Measurements from ENCODE around the gene FRAS1.
"Not testable (repeated sequence)": the region's sequence is repeated elsewhere in the genome, so short reads cannot be mapped to it uniquely, and the experiment has no call there.

Gene FRAS1

DNA sequence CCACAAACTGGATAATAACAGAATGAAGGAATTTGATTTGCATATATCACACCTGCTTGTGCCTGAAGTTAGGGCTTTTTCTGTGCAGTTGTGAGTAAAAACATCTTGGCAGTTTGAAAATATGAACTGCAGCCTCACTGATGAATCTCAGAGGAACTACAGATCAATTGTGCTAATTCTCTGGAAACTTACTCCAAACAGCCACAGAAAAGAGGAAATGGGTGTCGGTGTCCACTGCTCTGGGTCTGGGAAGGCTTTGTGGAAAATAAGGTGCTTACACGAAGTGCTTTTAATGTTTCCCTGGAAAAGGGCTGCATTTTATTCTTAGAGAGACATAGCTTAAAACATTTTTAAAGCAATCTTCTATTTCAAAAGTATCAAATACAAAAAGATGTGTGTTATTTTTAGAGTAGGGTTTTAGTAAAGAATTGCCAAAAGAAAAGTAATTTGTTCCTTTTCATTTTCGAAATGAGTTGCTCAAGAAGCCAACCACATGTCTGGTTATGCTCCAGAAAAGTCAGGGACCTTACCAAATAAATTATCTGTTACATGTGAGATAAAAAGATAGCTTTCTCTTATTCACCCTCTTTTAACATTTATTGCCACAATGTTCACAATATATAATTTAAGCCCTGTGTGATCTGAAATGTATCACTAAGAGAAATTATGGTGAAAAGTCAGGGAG, 240.1 kb downstream of the FRAS1 start:
- no peak for DNase-seq

GRCh38 chr4:78298618-78299017, 241.5 kb downstream of the FRAS1 start:
- no peak for DNase-seq

GRCh38 chr4:78299565-78299972, 242.4 kb downstream of the FRAS1 start:
- no peak for DNase-seq

DNA sequence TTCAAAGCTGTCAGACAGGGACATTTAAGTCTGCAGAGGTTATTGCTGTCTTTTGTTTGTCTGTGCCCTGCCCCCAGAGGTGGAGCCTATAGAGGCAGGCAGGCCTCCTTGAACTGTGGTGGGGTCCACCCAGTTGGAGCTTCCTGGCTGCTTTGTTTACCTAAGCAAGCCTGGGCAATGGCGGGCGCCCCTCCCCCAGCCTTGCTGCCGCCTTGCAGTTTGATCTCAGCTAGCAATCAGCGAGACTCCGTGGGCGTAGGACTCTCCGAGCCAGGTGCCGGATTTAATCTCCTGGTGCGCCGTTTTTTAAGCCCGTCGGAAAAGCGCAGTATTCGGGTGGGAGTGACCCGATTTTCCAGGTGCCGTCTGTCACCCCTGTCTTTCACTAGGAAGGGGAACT, 250.1 kb downstream of the FRAS1 start:
- DNase-seq: not testable (repeated sequence)

- DNase-seq: no peak
Measured at GRCh38 chr4:78308517-78308916, 251.4 kb downstream of the FRAS1 start.

- no peak for DNase-seq
Measured at GRCh38 chr4:78309352-78309751, 252.2 kb downstream of the FRAS1 start.

DNA sequence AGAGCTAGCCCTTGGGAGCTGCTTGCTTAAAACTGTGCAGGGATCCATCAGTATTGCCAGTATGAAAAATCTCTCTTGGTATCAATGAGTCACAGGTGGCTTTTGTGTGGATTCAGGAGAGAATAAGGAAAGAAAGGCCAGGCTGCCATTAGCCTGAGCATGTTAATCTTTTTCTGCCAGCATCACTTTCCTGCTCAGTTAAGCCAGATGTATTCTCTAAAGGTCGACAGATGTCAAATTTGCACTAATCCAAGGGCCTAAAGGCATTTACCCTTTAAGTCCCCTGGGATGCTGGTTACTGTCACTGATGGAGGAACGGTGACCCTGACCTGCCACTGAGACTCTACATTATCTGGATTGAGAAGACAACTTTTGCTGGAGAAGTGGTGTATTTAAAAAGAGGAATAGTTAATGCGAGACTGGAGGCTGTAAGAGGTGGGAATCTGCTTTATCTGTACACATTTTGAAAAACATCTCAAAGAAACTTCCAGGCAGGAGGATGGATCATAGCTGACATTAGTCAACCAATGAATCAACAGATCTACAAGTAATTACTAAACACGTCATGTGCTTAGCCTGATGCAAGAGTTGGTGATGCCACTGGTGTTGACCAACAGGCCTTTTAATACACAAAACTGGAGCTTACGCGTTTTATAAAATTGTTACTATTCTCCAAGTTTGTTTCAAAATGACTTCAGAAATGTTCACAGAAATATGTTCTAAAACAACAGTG, 253.1 kb downstream of the FRAS1 start:
- no peak for DNase-seq

- no peak for DNase-seq
Measured at GRCh38 chr4:78310740-78311115, 253.6 kb downstream of the FRAS1 start.

DNA sequence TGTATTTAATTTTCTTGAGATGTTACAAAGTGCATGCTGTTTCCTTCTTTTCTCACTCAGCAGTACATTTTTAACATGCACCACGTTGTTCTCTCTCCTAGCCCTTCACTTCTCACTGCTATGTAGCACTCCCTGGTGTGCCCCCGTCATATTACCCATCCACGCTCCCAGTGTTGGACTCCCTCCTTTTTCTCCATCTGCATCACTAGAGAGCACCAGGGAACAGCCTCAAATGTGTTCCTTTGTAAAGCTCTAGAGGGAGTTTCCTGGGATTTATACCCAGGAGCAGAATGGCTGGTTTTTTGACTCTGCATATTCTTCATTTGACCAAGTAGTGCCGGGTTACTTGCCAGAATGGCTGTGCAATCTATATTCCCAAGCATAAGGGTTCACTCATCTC, 254.2 kb downstream of the FRAS1 start:
- DNase-seq: no peak

- DNase-seq: no peak
Measured at GRCh38 chr4:78312989-78313753, 256.0 kb downstream of the FRAS1 start.

DNA sequence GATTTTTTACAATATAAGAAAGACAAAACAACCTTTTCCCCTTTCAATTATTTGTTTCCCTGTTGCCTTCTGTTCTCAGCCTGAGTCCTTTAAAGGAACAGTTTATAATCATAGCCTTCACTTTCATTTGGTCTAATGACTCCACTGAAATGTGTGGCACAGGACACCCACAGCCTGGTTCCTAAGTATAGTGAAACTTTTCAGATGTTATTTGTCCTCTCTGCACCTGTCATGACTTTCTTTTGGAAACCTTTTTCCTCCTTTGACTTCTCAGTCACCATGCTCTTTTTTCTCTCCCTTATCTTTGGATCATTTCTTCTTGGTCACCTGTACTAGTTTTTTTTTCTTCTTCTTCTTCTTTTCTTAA, 256.6 kb downstream of the FRAS1 start:
- DNase-seq: no peak

DNA sequence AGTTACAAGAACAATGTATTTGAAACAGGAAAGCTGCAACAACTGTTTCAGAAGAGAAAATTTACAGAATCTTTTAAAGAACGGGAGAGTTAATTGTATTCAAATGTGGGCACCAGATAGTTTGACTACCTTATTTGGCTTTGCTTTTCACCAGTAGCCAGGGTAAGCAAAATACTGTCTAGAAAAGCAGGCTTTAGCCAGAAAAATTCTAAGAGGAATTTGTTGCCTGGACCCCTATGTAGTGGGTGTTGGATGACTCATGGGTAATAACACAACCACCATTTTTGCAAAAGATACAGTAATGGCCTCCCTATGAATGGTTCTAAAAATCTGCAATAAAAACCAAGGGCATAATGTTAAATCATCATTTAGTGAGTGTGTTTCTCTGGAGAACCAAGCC, 261.0 kb downstream of the FRAS1 start:
- no peak for DNase-seq

DNA sequence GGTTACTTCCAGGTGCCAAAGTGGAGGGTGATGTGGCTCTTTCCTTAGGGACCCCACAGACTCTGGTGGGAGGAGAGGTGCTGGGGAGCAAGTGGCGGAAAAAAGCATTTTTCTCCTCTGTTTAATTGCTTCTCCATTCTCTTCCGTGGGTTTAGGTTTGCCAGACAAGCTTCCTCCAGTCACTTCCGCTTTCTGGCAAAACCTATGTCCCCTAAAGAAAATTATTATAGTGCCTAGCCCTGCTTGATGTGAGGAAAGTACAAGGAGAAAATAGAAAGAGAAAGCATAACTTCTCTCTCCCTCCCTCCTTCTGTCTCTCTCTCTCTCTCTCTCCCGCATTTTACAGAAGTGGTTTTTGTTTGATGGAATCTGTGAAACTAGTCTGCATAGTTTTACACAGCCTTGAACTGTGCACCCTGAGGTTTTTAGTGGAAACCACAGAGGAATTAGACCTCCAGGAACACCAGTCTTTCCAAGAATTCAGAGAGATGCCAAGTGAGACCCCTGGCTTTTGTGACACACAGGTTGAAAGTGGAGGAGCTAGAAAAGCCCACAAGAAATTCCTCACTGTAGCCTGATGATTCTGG, 263.3 kb downstream of the FRAS1 start:
- no peak for DNase-seq

- no peak for DNase-seq
Measured at GRCh38 chr4:78322032-78322431, 264.9 kb downstream of the FRAS1 start.

DNA sequence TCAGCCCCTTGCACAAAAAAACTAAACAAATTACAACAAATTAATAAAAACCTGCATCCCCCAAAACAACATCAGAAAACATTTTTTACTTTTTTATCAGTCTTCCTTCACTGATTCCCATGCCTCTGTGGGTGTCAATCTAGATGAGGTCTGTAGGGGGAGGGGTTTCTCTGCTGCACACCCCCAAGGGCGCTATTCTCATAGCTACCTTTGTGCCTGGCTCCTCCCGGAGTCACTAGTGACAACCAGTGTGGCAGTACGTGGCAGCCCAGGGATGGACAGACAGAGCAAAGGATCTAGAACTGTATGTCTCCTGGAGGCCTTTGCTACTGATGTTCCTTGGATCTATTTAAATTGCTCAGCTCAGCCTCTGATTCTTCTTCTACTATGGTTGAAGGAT, 266.3 kb downstream of the FRAS1 start:
- DNase-seq: no peak

- DNase-seq: no peak
Measured at GRCh38 chr4:78324625-78325024, 267.5 kb downstream of the FRAS1 start.

DNA sequence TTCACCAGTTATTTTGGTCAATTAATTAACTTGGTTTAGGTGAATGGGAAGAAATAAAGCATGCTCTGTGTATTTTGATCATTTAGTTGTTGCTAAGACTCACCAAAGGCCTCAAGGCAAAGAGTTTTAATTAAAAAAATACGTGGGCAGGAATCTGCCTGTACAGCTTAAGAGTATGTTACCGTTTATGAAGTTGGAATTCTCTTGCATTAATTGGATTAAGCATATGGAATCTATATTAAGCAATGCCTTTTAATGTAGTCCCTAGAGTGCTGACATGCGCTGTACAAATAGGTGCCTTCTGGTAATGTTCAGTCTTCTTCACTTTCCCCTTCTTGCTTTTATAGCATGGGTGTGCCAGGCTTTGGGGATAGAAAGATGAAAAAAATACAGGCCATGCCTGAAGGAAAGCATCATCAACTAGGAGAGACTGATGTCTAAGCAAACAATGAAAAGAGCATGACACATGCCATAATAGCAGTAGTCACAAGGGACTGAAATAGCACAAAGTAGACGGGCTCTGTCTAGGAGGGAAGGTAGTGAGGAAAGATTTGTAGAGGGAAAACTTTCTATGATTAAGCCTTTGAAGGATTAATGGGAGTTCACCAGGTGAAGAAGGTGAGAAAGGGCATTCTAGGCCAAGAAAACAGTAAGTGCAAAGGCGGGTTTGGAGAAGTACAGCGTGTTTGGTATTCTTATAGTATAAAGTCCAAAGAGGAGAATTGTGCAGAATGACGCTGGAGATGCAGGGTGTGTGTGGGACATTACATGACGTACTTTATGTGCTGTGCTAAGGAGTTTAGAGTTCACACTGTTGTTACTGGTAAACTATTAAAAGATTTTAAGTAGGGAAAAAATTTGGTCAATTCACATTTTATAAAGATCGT, 268.4 kb downstream of the FRAS1 start:
- DNase-seq: no peak

GRCh38 chr4:78328591-78328990, 271.5 kb downstream of the FRAS1 start:
- not testable (repeated sequence) for DNase-seq

DNA sequence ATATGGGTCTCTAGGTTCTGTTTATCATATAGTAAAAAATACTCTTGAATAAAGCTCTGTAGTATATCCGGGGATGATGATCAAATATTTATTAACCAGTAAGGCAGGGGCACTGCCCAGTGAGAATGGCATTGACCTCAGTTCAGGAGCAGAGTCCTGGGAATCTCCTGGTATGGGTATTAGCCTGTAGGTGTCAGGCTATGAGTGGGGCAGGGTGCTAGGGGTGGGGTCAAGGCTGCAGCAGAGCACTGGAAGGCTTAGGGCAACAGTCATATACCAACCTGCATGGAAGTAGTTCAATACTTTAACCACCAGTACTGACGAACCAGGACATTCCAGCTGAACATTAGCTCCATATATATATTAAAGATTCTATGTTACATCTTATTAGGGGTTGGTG, 274.1 kb downstream of the FRAS1 start:
- no peak for DNase-seq

DNA sequence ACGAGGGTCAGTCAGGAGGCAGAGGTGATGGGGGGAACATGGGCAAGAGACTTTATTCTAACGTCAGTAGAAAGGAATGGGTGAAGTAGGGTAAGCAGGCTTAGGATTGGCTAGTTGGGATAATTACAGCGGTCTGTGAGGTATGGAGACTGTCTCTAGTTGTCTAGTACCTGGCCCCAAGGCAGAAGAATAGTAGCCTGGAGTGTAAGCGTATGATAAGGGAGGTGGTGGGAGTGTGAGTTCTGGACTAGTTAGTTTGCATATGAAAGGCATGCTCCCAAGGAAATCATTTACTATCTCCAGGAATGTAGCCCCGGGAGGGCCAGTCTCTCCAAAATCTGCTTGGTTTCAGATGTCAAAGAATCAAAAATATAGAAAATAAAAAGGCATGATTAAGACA, 274.8 kb downstream of the FRAS1 start:
- no peak for DNase-seq

- no peak for DNase-seq
Measured at GRCh38 chr4:78332976-78333375, 275.9 kb downstream of the FRAS1 start.

- DNase-seq: no peak
Measured at GRCh38 chr4:78336093-78336943, 279.2 kb downstream of the FRAS1 start.

Measured in amniotic stem cell (primary cell).